ENCODE data around the gene GGCX. TPM values are rescaled to one million over a fixed set of nuclear protein-coding genes. Genes with fewer than 3 reads are reported as not detected.

Gene GGCX
- polyA plus RNA-seq, 3 donors: 24.0 to 34.4 (median 32.0) TPM

- Histone ChIP-seq H3K27ac (ENCODE audit: low read depth in 1 of 2, low read length in 2 of 2) (no peak overlapping the region), H3K79me2 (ENCODE audit: insufficient read depth, low read length) (no peaks in the 10 kb centered on the region), H4K20me1 (ENCODE audit: insufficient read depth, low read length) (no peaks in the 10 kb centered on the region), H3K9me3 (replicated peaks in 1 of 2; ENCODE audit: control insufficient read depth in 1 of 2, insufficient read depth in 1 of 2, low read length in 2 of 2) (no peaks in the 10 kb centered on the region), H3K9ac (ENCODE audit: insufficient read depth, low read length, poor library complexity, severe bottlenecking) (no peak overlapping the region), H3K4me2 (replicated peaks; ENCODE audit: extremely low read depth, low read length, poor library complexity, severe bottlenecking) (no peak overlapping the region), H3K36me3 (replicated peaks in 1 of 2; ENCODE audit: control insufficient read depth in 1 of 2, insufficient read depth in 2 of 2, low read length in 2 of 2) (no peaks in the 10 kb centered on the region), H2AFZ (ENCODE audit: insufficient read depth, low read depth, low read length, poor library complexity, severe bottlenecking) (no peak overlapping the region), H3K4me3 (replicated peaks in 1 of 3; ENCODE audit: low read depth in 2 of 3, low read length in 3 of 3) (no peak overlapping the region), H3K27me3 (ENCODE audit: control insufficient read depth in 2 of 2, insufficient read depth in 2 of 2, low read length in 2 of 2) (no peaks in the 10 kb centered on the region), H3K4me1 (ENCODE audit: control insufficient read depth in 1 of 2, insufficient read depth in 2 of 2, low read length in 2 of 2) (peaks cover 16 to 47% of the 10 kb centered on the region in 2 donors)
- WGBS (ENCODE audit: insufficient coverage): no CpG with 5 or more reads among the region's 7 CpGs
- intact Hi-C loops (cut with micrococcal nuclease): no loop called here
- Mint-ChIP-seq H3K36me3 (no peaks in the 10 kb centered on the region), H3K27me3 (ENCODE audit: low read depth in 3 of 3) (peaks cover 0 to 5% (median 0%) of the 10 kb centered on the region in 3 donors), H3K27ac (no peak overlapping the region), H3K9me3 (peaks cover 0 to 3% (median 0%) of the 10 kb centered on the region in 7 donors), H3K4me1 (peaks cover 47% of the 10 kb centered on the region), H3K4me3 (no peak overlapping the region)
- DNase-seq: no peak
- no peak for TF ChIP-seq CTCF (IDR thresholded peaks at IDR 0.05)
These were observed 54.5 kb downstream of the GGCX start for GRCh38 chr2:85506768-85507181.

- H3K4me2 ChIP-seq (replicated peaks; ENCODE audit: extremely low read depth, low read length, poor library complexity, severe bottlenecking): no peak overlapping the region
- no peak for DNase-seq
- no peak overlapping the region for H3K9ac ChIP-seq (ENCODE audit: insufficient read depth, low read length, poor library complexity, severe bottlenecking)
- H3K27ac ChIP-seq (ENCODE audit: low read depth in 1 of 2, low read length in 2 of 2): no peak overlapping the region
- H3K4me3 Mint-ChIP-seq: no peak overlapping the region
- no peaks in the 10 kb centered on the region for H3K36me3 ChIP-seq (replicated peaks in 1 of 2; ENCODE audit: control insufficient read depth in 1 of 2, insufficient read depth in 2 of 2, low read length in 2 of 2)
- H3K4me1 Mint-ChIP-seq: peaks cover 45% of the 10 kb centered on the region
- no peak overlapping the region for H3K4me3 ChIP-seq (replicated peaks in 1 of 3; ENCODE audit: low read depth in 2 of 3, low read length in 3 of 3)
- TF ChIP-seq CTCF (IDR thresholded peaks at IDR 0.05): no peak
- H4K20me1 ChIP-seq (ENCODE audit: insufficient read depth, low read length): no peaks in the 10 kb centered on the region
- intact Hi-C loops (cut with micrococcal nuclease): no loop called here
- no peaks in the 10 kb centered on the region for H3K36me3 Mint-ChIP-seq
- H3K27ac Mint-ChIP-seq: no peak overlapping the region
- peaks cover 0 to 5% (median 1%) of the 10 kb centered on the region in 3 donors for H3K27me3 Mint-ChIP-seq (ENCODE audit: low read depth in 3 of 3)
- H2AFZ ChIP-seq (ENCODE audit: insufficient read depth, low read depth, low read length, poor library complexity, severe bottlenecking): no peak overlapping the region
- no peaks in the 10 kb centered on the region for H3K79me2 ChIP-seq (ENCODE audit: insufficient read depth, low read length)
- WGBS (ENCODE audit: insufficient coverage): 90% methylated on average over 9 of the region's 10 CpGs
- peaks cover 0 to 3% (median 0%) of the 10 kb centered on the region in 7 donors for H3K9me3 Mint-ChIP-seq
- H3K27me3 ChIP-seq (ENCODE audit: control insufficient read depth in 2 of 2, insufficient read depth in 2 of 2, low read length in 2 of 2): no peaks in the 10 kb centered on the region
- no peaks in the 10 kb centered on the region for H3K9me3 ChIP-seq (replicated peaks in 1 of 2; ENCODE audit: control insufficient read depth in 1 of 2, insufficient read depth in 1 of 2, low read length in 2 of 2)
- peaks cover 19 to 47% of the 10 kb centered on the region in 2 donors for H3K4me1 ChIP-seq (ENCODE audit: control insufficient read depth in 1 of 2, insufficient read depth in 2 of 2, low read length in 2 of 2)
These were observed 55.6 kb downstream of the GGCX start for GRCh38 chr2:85505551-85506238.

Data from CD14-positive monocyte (primary cell).